Omental fat pad (tissue), 4 donors: ENCODE data around the gene CRYBB1. TPM values are rescaled to one million over a fixed set of nuclear protein-coding genes. Genes with fewer than 3 reads are reported as not detected.

Experiments
- ATAC-seq: fragments of 150-250 bp; one replicate; pipeline ENCODE4 v1.9.1; 2016; ENCODE audit warnings: mild to moderate bottlenecking, moderate library complexity; ENCODE audit not compliant: low FRiP score
- DNase-seq: peaks from one replicate; pipeline ENCODE4 v3.0.0-alpha.2; 2019; ENCODE audit warnings: low spot score
- total RNA-seq, 4 donors: library from RNA; depleted of rRNA; stranded (reverse); fragments of >200 nt; gene quantifications; one replicate each; pipeline ENCODE4 v1.1.0, GENCODE V29; 2016
- TF ChIP-seq, protein P1 (sequence below), 3 donors: fragments of 450-650 bp; IDR thresholded peaks; one replicate each; pipeline ENCODE4 v1.5.1; 2016 to 2017; ENCODE audit warnings: antibody characterized with exemption in 3 of 3, mild to moderate bottlenecking in 3 of 3, moderate library complexity in 2 of 3

Gene CRYBB1
- total RNA-seq, 4 donors from 2014 or later, result 0.96 to 2.2 (median 1.9) TPM

DNA sequence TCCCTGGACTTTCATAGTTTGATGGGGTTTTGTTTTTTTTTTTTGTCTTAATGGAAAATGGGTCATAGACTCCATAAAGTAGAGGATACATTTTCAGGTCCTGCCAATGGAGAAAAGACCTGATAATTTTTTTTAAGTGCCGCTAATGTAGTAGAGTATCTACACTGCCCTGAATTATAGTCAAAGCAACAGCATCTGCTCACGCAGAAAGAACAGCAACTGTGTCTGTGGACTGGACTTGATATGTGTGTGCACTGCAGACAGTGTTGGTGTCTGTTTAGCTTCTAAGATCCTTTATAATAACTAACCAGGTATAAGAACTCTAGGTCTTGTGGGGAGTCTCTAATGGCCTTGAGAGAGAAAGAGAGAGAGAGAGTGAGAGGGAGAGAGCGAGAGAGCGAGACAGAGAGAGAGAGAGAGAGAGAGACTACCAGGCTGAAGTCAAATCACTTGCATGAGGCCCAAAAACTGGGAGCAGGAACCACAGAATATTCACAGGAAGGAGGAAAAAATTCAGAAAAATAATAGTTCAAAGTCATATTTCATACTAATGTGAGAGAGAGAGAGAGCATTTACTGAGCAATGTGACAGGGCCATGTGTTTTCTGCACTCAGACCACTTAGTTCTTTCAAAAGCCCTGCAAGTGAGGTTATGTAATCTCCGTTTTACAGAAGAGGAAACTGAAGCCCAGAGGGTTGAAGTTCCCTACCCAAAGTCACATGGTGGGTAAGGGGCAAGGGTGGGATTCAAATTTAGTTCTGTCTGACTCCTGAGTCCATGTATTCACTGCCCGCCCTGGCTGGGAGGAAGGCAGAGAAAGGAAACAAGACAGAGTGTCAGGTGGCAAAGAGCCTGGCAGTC is 30.9 kb upstream of the CRYBB1 start:
- TF ChIP-seq, protein P1, sequence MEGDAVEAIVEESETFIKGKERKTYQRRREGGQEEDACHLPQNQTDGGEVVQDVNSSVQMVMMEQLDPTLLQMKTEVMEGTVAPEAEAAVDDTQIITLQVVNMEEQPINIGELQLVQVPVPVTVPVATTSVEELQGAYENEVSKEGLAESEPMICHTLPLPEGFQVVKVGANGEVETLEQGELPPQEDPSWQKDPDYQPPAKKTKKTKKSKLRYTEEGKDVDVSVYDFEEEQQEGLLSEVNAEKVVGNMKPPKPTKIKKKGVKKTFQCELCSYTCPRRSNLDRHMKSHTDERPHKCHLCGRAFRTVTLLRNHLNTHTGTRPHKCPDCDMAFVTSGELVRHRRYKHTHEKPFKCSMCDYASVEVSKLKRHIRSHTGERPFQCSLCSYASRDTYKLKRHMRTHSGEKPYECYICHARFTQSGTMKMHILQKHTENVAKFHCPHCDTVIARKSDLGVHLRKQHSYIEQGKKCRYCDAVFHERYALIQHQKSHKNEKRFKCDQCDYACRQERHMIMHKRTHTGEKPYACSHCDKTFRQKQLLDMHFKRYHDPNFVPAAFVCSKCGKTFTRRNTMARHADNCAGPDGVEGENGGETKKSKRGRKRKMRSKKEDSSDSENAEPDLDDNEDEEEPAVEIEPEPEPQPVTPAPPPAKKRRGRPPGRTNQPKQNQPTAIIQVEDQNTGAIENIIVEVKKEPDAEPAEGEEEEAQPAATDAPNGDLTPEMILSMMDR (IDR thresholded peaks at IDR 0.05), result no peak
- no peak for ATAC-seq
- DNase-seq, result no peak

DNA sequence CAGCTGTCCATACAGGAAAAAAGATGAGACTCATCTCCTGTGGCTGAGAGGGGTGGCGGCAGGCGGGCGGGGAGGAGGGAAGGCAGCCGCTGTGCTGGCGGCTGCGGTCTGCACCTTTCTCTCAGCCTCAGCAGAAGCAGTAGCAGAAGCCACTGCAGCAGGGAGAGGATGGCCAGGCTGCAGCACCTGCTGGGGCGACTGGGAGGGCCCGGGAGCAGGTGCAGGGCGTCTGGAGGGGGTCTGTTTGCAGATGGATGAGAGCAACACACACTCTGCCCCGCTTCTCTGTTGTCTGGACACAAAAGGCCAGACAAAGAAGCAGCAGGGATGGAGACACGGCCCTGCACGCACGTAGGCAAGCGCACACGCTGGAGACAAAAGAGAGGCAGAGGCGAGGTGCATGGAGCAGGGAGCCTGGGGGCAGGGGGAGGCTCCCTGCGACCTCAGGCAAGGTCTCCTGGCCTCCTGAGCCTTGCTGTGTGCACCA is 30.2 kb upstream of the CRYBB1 start:
- ATAC-seq (no peak), DNase-seq (no peak)
- TF ChIP-seq, protein P1 (IDR thresholded peaks at IDR 0.05), result no peak

DNA sequence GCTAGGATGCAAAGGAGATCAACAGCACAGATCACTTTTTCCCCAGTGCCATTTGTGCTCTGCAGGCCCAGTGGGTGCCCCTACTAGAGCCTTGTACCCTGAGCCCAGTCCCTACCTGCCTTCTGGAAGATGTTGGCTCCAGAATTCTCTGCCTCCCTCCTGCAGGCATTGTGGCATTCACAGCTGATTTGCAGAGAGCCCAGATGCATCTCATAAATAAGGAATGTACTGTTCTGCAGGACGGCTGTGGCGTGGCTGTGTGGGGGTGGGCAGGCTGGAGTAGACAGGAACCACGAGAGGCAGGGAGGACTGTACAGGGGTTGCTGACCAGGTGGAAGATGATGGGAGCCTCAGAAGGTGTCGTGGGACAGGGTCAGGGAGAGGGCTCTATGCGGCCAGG is 28.3 kb upstream of the CRYBB1 start:
- TF ChIP-seq, protein P1 (IDR thresholded peaks at IDR 0.05), result no peak
- DNase-seq (no peak), ATAC-seq (no peak)

DNA sequence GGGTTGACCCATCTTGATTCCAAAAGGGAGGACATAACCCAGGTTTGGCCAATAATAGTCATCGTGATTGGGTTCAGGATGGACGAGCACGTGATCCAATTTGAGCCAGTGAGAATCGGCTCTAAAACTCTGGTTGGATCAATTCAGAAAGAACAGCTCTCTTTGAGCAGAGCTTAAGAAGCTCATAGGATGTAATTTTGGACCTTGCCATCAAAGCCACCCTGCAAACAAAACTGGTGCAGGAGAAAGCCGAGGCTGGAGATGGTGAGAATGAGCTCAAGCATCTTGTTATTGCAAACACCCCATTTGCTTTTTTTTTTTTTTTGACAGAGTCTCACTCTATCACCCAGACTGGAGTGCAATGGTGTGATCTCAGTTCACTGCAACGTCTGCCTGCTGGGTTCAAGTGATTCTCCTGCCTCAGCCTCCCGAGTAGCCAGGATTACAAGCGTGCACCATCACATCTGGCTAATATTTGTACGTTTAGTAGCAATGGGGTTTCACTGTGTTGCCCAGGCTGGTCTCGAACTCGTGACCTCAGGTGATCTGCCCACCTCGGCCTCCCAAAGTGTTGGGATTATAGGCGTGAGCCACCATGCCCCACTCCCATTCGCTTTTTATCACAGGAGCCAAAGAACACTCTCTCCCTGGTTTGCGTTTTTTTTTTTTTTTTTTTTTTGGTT is 25.7 kb upstream of the CRYBB1 start:
- DNase-seq (no peak), ATAC-seq (no peak)
- TF ChIP-seq, protein P1 (IDR thresholded peaks at IDR 0.05), result no peak

DNA sequence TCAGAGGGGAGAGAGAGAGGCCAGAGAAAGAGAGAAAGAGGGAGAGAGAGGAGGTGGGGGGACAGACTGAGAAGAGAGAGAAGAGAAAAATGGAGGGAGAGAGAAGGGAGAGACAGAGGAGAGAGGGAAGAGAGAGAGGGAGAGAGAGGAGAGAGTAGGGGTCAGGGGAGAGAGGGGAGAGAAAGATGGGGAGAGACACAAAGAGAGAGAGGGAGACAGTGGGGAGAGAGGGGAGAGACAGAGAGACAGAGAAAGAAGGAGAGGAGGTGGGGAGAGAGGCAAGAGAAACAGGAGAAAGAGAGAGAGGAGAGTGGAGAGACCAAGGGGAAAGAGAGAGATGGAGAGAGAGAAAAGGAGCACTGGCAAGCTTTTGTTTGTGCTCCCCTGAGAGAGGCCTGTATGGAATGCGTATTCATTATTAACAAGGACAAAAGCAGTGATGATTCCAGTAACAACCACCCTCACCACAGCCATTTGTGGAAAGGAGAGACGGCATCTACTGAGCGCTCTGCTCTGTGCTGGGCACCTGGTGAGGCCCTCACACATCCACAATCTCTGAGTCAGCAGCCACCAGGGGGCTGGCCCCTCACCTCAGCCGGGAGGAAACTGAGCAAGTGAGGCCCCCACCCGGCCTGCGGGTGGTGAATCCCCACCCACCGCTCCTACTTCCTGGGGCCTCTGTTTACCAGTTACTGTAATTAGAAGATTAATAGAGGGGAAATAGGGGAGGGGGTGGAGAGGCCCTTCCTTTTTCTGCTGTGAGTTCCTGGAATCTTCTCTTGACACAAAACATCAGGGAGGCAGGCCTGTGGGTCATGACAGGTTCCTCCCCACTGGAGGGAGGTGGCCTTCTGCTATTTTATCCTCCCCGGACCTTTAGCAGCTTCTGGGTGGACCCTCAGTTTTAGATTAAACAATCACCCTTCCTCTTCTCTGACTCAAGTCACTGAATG is 24.9 kb upstream of the CRYBB1 start:
- ATAC-seq, result no peak
- TF ChIP-seq, protein P1 (IDR thresholded peaks at IDR 0.05), result no peak
- DNase-seq, result no peak

DNA sequence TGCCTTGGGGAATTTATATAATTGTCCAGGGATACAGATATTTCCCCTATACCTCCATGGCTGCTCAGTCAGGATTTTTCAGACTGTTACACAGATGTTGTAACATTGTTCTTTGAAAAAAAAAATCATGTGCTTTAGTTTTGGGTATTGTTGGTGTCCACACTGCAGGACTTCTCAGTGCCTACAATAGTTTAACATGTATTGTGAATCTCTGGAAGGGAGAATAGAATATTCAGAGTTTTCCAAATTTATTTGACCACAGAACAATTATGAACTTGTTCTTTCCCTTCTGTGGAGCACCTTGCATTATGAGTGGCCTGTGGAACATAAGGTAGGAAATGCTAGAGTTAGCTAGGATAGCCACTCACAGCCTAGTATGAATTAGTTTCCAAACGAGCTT is 18.5 kb upstream of the CRYBB1 start:
- DNase-seq (no peak), ATAC-seq (no peak)
- TF ChIP-seq, protein P1 (IDR thresholded peaks at IDR 0.05), result no peak
